Heart right ventricle (tissue), 16 donors: Measurements from ENCODE around the gene PLEKHA8. TPM values are rescaled to one million over a fixed set of nuclear protein-coding genes. Genes with fewer than 3 reads are reported as not detected.
A peak's percentile ranks its signal among the peaks of the same experiment; 100 is the strongest.

Source experiments
- ATAC-seq, 8 donors: fragments of 200-7000 bp; cut with Tn5 transposase; one replicate each; pipeline ENCODE4 v1.9.1; 2020; ENCODE audit warnings: mild to moderate bottlenecking in 8 of 8, moderate library complexity in 8 of 8, moderate number of reproducible peaks in 1 of 8
- DNase-seq, 2 donors: peaks; one replicate each; pipeline ENCODE4 v3.0.0-alpha.2; 2020
- H3K27ac ChIP-seq, 10 donors: fragments of 200-600 bp; sonication (generic) in 2 of 10; one replicate each; pipeline versions ENCODE4 v1.5.0 to v1.8.0; 2020 to 2022; ENCODE audit warnings: mild to moderate bottlenecking in 3 of 10
- H3K27me3 ChIP-seq, 7 donors: fragments of 200-600 bp; one replicate each; pipeline ENCODE4 v1.8.0; 2021 to 2022; ENCODE audit warnings: mild to moderate bottlenecking in 2 of 7
- H3K36me3 ChIP-seq, 9 donors: fragments of 200-600 bp; sonication (generic) in 1 of 9; one replicate each; pipeline versions ENCODE4 v1.5.0 to v1.8.0; 2020 to 2022; ENCODE audit warnings: mild to moderate bottlenecking in 2 of 9
- H3K4me1 ChIP-seq, 9 donors: fragments of 200-600 bp; sonication (generic) in 1 of 9; one replicate each; pipeline versions ENCODE4 v1.5.0 to v1.8.0; 2020 to 2022; ENCODE audit warnings: mild to moderate bottlenecking in 4 of 9
- H3K4me3 ChIP-seq, 10 donors: fragments of 200-600 bp; sonication (generic) in 2 of 10; one replicate each; pipeline versions ENCODE4 v1.5.0 to v1.8.0; 2020 to 2022; ENCODE audit warnings: mild to moderate bottlenecking in 7 of 10, moderate library complexity in 2 of 10
- H3K9me3 ChIP-seq, 11 donors: fragments of 200-600 bp in 10 of 11; sonication (generic) in 2 of 11; one replicate each; pipeline versions ENCODE4 v1.5.0 to v1.8.0; 2013 to 2022; ENCODE audit warnings: mild to moderate bottlenecking in 2 of 11, control low read depth in 1 of 11, moderate library complexity in 1 of 11
- WGBS, 2 donors: extraction: QIAGEN DNeasy Blood & Tissue Kit; methylation state at CpG; one replicate each; pipeline ENCODE4 v1.1.7; 2013; ENCODE audit warnings: inconsistent platforms in 1 of 2; 5-methylcytosine and 5-hydroxymethylcytosine counted together
- intact Hi-C, 10 donors: fragments of 100-400 bp; cut with DNase I; formaldehyde crosslinking; loops; one replicate each; pipeline versions ENCODE4 v1.11.1 to v1.14.2; 2022
- polyA plus RNA-seq, 2 donors: library from polyadenylated mRNA; stranded (reverse); fragments of 200-250 nt; gene quantifications; one replicate each; pipeline ENCODE4 v1.2.3, GENCODE V29; 2013
- total RNA-seq, 10 donors: library from RNA; stranded (reverse); fragmentation: NEBNext Ultra II Directional in 3 of 10; extraction: Animal tissue kit (Norgen Biotek cat#: 25700) in 3 of 10; gene quantifications; one replicate each; pipeline versions ENCODE4 v1.2.1 to v1.2.4, GENCODE V29; 2021 to 2023
- TF ChIP-seq, protein P1 (sequence below), 9 donors: fragments of 200-600 bp; sonication (generic) in 2 of 9; IDR thresholded peaks; one replicate each; pipeline versions ENCODE4 v1.5.0 to v1.8.0; 2021 to 2022; ENCODE audit warnings: antibody characterized with exemption in 9 of 9, mild to moderate bottlenecking in 5 of 9, moderate library complexity in 1 of 9
- donor health status: Arrhythmogenic right ventricular cardiomyopathy.
- donor health status: ischemic (EF 13 %, LVEDD 7.1; RV severe dilation, severe dysfunction).
- donor health status: healthy with polysubstance abuse.
- donor health status: DM: no; HTN: yes; CAD: no.
- donor health status: DM: no; HTN: no; CAD: no.
- donor health status: ischemic (EF 25% LVEDD 6.9; RV normal size, moderate dysfunction).
- donor health status: ischemic (EF 25% LVEDD 5.7; RV mildly dilated, moderate dysfunction).
- donor health status: healthy.
- donor health status: DM: yes; HTN: yes; CAD: no.
- donor health status: Ischemic cardiomyopathy.
- donor health status: ischemic (EF 35%, LVEDD 5.7; RV mildly dilated, moderate dysfunction).
- donor health status: nonischemic (EF 11% LVEDD 7.7; RV severe dilation, severe dysfunction).
- donor health status: DM: yes; HTN: yes; CAD: no.
- donor health status: PGD.
- donor health status: ischemic (EF 29% LVEDD 5.4; RV normal size, mild dysfunction).
- donor health status: nonischemic (EF 23%, LVEDD 6.1; RV moderate dilation, normal function).

Gene PLEKHA8
- total and polyA plus RNA-seq, 12 donors: 1.8 to 6.0 (median 4.0) TPM

GRCh38 chr7:30027740-30028215, 434 bp upstream of the PLEKHA8 start:
- no peaks in the 10 kb centered on the region for H3K36me3 ChIP-seq
- TF ChIP-seq, protein P1, sequence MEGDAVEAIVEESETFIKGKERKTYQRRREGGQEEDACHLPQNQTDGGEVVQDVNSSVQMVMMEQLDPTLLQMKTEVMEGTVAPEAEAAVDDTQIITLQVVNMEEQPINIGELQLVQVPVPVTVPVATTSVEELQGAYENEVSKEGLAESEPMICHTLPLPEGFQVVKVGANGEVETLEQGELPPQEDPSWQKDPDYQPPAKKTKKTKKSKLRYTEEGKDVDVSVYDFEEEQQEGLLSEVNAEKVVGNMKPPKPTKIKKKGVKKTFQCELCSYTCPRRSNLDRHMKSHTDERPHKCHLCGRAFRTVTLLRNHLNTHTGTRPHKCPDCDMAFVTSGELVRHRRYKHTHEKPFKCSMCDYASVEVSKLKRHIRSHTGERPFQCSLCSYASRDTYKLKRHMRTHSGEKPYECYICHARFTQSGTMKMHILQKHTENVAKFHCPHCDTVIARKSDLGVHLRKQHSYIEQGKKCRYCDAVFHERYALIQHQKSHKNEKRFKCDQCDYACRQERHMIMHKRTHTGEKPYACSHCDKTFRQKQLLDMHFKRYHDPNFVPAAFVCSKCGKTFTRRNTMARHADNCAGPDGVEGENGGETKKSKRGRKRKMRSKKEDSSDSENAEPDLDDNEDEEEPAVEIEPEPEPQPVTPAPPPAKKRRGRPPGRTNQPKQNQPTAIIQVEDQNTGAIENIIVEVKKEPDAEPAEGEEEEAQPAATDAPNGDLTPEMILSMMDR (IDR thresholded peaks at IDR 0.05): no peak
- H3K27ac ChIP-seq: peak overlapping the region; percentile 47 to 92 (median 90)
- no peaks in the 10 kb centered on the region for H3K9me3 ChIP-seq
- peak overlapping the region; percentile 88 to 98 (median 92) for H3K4me3 ChIP-seq
- H3K4me1 ChIP-seq: peaks cover 0 to 55% (median 41%) of the 10 kb centered on the region in 9 donors
- H3K27me3 ChIP-seq: no peaks in the 10 kb centered on the region
- ATAC-seq (peak in 4 of 8 donors; percentile 1 to 7 (median 1)), DNase-seq (no peak)
- intact Hi-C loops: loop anchor here in 2 of 10 donors (5.0 to 10.0 kb wide), 2 partner anchors 105 to 257 kb away; partner anchors contain the start of genes MTURN (in 1 of the 2) and ZNRF2 (in 1 of the 2)
- 3 to 5% methylated on average over 9 of the region's 9 CpGs for WGBS, 2 donors

- intact Hi-C loops: loop anchor here in 2 of 10 donors (5.0 to 10.0 kb wide), 2 partner anchors 103 to 256 kb away; partner anchors contain the start of genes MTURN (in 1 of the 2) and ZNRF2 (in 1 of the 2)
- Histone ChIP-seq H3K4me3 (peak overlapping the region; percentile 88 to 98 (median 92)), H3K4me1 (peaks cover 0 to 60% (median 47%) of the 10 kb centered on the region in 9 donors), H3K27me3 (no peaks in the 10 kb centered on the region), H3K27ac (peak overlapping the region; percentile 47 to 92 (median 90)), H3K9me3 (no peaks in the 10 kb centered on the region), H3K36me3 (no peaks in the 10 kb centered on the region)
- WGBS, 2 donors: 0% methylated on average over 42 of the region's 42 CpGs
- TF ChIP-seq, protein P1 (IDR thresholded peaks at IDR 0.05): peak in 1 of 9 donors; percentile 4
- ATAC-seq (peak in 7 of 8 donors; percentile 13 to 65 (median 35)), DNase-seq (peak; percentile 44 to 59)
Measured at GRCh38 chr7:30028749-30029635, 780 bp downstream of the PLEKHA8 start.

DNA sequence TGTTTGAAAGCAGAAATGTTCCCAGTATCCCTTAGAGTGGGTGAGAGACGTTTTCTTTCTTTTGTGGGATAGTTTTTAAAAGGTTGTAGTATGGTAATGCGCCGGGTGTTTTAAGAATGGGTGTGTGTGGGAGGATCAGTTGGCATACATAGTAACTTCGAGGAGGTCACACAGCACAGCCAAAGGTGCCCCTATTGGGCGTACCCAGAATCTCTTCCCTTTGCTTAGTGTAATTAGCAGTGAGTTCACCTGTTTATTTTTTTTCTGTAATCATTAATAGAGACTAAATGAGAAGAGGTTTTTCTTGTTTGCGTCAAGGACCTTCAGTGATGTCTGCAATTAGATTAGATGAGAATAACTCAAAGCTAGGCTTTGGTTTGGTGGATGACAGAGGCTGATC, 1.5 kb downstream of the PLEKHA8 start:
- TF ChIP-seq, protein P1 (IDR thresholded peaks at IDR 0.05): no peak
- ATAC-seq: no peak
- DNase-seq: no peak
- peak overlapping the region in 7 of 10 donors; percentile 88 to 98 (median 92) for H3K4me3 ChIP-seq
- H3K4me1 ChIP-seq: peaks cover 0 to 54% (median 43%) of the 10 kb centered on the region in 9 donors
- intact Hi-C loops: loop anchor here in 2 of 10 donors (5.0 to 10.0 kb wide), 2 partner anchors 103 to 255 kb away; partner anchors contain the start of genes MTURN (in 1 of the 2) and ZNRF2 (in 1 of the 2)
- H3K27me3 ChIP-seq: no peaks in the 10 kb centered on the region
- H3K27ac ChIP-seq: peak overlapping the region in 3 of 10 donors; percentile 89 to 90 (median 89)
- 29 to 33% methylated on average over 6 of the region's 6 CpGs for WGBS, 2 donors
- no peaks in the 10 kb centered on the region for H3K36me3 ChIP-seq
- no peaks in the 10 kb centered on the region for H3K9me3 ChIP-seq
